Ramos (cell line): ENCODE measurements around the gene PDGFC.

Experiments
- in situ Hi-C: fragments of 300-500 bp; cut with MboI; formaldehyde crosslinking; loops from one replicate; pipeline ENCODE4 v1.14.3; 2022; ENCODE audit warnings: low sequenced_read_pairs; ENCODE audit not compliant: unreplicated experiment

PDGFC gene

DNA sequence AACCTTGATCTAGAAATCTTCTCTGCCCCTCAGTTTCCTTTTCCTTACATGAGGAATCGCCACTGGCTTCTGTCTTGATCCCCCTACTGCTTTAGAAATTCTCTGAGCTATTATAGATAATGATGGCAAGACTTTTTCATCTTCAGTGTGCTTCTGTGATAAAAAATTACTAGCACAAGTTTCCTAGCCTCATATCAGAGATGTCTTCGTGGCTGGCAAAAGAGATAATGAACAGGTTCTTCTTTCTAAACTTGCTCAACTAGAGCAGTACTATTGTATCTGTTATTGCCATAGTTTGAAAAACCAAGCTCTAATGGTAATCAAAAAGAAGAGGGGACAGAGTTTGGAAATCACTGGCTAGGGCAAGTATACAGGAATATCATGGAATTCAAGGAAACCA lies 4.1 kb upstream of the PDGFC start:
- in situ Hi-C loops: no loop called here

- in situ Hi-C loops: no loop called here
These were observed 2.7 kb upstream of the PDGFC start for GRCh38 chr4:156974264-156974663.

DNA sequence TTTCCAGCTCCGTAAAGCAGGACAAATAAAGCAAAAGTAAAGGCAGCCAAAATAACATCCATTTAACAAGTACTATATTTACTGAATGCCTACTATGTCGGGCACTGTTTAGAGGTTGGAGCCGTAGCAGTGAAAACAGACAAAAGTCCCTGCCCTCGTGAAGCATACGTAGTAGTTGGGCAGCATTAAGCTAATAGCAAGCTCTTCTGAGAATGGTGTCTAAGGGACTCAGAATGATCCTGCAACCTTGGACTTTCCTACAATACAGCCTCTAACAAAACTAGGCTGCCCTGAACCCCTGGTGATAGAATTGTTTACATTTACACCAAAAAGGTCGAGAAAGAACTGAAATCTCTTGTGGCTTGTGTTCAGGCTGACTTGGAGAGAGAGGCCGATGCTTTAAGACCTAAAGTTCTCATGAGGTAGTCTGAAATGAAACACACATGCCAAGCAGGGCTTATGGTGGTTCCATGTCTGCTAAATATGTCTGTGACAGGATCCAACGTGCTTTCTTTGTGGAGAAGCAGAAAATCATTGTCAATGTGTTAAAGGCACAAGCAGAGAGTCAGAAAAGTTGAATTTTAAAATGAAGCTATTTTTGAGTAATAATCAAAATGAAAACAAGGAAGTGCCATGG lies 898 bp upstream of the PDGFC start:
- in situ Hi-C loops: no loop called here

DNA sequence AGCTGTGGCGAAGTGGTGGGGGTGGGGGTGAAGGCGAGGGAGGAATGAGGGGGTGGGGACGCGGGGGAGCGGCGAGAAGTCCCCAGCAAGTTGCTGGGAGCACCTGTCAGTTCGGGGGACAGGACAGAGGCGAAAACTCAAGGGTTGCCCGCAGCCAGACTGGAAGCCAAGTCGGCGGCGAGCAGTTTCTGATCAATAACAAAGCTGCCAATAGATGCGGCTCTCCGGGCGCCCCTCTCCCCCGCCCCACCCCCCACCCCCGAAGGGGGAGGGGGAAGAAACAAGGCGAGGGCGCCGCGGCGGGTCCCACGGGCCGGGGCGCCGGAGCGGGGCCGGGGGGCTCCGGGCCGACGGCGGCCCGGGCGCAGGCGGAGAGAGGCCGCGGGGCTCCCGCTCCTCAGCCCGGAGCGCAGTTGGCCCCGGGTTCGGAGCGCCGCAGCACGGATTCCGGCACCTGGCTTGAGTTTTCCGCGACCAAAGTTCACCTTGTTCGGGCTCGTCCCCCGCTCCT lies 379 bp downstream of the PDGFC start:
- in situ Hi-C loops: no loop called here

DNA sequence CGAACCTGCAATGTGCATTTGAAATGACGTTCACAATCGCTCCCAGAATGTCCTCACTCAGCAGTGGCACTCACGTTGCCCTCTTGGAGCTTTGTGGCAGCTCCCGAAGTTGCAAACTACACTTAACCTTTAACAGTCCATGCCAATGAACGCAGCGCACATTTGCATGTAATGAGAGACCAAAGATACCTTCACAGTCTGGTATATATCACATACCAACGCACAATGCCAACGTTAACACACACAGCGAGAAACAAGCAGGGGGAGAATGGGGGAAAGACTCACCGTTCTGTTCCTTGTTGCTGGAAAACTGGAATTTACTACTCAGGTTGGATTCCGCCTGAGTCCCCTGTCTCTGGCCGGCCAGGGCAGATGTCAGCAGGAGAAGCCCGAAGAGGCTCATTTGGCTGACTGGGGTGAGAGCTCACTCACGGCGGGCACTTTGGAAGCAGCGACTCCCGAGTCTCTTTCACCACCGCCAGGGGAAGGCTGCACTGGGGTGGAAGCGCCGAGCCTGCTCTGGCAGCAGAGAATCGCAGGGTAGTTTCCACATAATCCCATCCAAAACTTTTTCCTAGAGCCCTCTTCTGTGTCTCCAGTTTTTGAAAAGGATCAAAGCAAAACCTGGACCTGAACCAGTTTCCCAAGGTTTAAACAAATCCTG lies 966 bp downstream of the PDGFC start:
- in situ Hi-C loops: no loop called here

DNA sequence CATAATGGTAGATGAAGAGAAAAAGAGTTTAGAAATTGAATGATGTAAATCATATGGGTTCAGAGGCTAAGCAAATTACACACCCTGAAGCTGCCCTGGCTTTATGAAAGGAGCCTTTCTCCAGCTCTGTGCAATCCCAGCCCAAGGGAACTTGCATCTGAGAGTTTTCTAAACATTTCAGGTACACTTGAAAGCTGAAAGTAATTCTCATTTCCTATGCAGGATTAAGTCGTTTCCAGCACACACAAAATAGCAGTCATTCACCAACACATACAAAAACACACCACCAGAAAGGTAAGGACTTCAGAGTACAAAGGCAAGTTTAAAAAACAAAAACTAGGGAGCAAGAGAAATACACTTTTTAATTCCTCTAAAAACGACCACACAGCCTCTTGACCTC lies 1.7 kb downstream of the PDGFC start:
- in situ Hi-C loops: no loop called here

- in situ Hi-C loops: no loop called here
These were observed 2.5 kb downstream of the PDGFC start for GRCh38 chr4:156969101-156969500.

- in situ Hi-C loops: no loop called here
These were observed 3.1 kb downstream of the PDGFC start for GRCh38 chr4:156968479-156968984.

DNA sequence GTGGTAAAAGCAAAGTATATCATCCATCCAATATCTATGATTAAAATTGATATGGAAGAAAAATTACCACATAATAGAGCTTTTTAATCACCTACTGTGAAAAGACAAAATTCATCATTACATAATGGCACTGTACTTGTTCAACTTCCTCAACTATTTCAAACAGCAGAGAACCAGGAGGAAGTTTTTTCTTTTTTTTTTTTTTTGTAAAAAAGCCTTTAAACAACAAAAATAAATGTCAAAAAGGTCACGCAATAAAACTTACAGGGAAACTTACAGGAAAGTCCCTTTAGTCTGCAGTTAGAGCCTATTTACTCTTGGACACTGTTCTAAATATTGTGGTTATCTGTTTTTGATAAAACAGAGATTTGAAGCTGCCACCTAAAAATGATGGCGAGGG lies 4.8 kb downstream of the PDGFC start:
- in situ Hi-C loops: no loop called here

DNA sequence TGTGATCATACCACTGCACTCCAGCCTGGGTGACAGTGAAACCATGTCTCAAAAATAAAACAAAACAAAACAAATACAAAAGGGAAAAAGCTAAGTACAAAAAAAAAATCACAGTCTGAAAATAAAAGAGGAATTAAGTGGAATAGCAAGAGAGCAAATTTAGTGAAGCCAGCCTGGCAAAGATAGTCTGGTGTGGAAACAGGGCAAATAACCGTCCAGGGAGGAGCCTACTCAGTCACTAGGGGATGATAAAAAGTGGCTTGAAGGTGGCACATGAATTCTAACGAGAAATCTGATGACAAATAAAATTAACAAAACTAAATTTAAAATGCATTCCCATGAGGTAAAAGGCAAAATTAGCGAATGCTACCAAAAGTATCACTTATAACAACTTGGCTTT lies 8.2 kb downstream of the PDGFC start:
- in situ Hi-C loops: no loop called here

GRCh38 chr4:156962528-156962974 lies 9.0 kb downstream of the PDGFC start:
- in situ Hi-C loops: no loop called here

- in situ Hi-C loops: no loop called here
These were observed 9.6 kb downstream of the PDGFC start for GRCh38 chr4:156962058-156962358.

- in situ Hi-C loops: no loop called here
These were observed 10.2 kb downstream of the PDGFC start for GRCh38 chr4:156961196-156962057.

- in situ Hi-C loops: no loop called here
These were observed 12.3 kb downstream of the PDGFC start for GRCh38 chr4:156959298-156959702.

GRCh38 chr4:156958276-156959074 lies 13.1 kb downstream of the PDGFC start:
- in situ Hi-C loops: no loop called here

DNA sequence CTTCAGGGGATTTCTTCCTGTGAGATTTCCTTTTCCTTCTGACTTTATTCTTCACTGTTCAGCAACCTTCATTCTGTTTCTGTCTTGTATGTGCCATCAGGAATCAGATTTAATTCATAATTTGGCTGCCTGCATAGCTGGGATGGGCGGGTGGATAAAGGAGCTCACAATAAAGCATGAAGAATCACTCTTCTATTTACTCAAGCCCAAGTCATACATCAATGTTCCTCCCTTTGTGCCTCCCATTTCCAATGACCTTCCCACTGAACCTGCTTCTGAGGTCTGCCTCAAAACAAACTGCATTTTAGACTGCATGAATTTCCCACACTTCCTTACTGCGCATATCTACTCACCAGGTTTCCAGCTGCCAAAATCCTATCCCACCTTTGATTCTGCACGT lies 14.0 kb downstream of the PDGFC start:
- in situ Hi-C loops: no loop called here

- in situ Hi-C loops: no loop called here
These were observed 14.7 kb downstream of the PDGFC start for GRCh38 chr4:156956826-156957368.

DNA sequence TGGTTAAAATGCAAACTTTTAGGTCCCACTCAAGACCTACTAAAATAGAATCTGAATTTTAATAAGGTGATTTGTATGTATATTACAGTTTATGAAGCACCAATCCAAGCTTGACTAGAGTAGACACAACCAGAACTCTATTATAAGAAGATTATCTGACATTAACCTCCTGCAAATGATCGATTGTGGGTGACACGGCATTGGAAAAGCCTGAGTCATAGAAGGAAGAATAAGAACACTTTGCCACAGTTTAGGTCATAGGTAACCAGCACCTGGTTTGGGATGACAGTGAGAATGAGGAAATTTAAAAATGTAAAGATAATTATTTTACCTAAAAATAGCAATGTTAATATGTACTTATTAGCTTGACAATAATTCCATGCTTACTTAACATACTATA lies 15.2 kb downstream of the PDGFC start:
- in situ Hi-C loops: no loop called here

GRCh38 chr4:156954587-156954986 lies 17.0 kb downstream of the PDGFC start:
- in situ Hi-C loops: no loop called here

- in situ Hi-C loops: no loop called here
These were observed 17.6 kb downstream of the PDGFC start for GRCh38 chr4:156953951-156954350.
